ENCODE data around the gene KRTAP9-2. TPM values are rescaled to one million over a fixed set of nuclear protein-coding genes. Genes with fewer than 3 reads are reported as not detected.
"Not testable (repeated sequence)": the region's sequence is repeated elsewhere in the genome, so short reads cannot be mapped to it uniquely, and the experiment has no call there.

Gene KRTAP9-2
- polyA plus RNA-seq, 1 experiment = not detected

GRCh38 chr17:41251261-41251660, 24.8 kb downstream of the KRTAP9-2 start:
- no peaks in the 10 kb centered on the region for H3K27me3 ChIP-seq (ENCODE audit: control insufficient read depth, insufficient read depth, low read length)
- POLR2A ChIA-PET = no interaction called here

GRCh38 chr17:41254861-41255260, 28.4 kb downstream of the KRTAP9-2 start:
- no peak for TF ChIP-seq CTCF (IDR thresholded peaks at IDR 0.05; ENCODE audit: insufficient read depth, low read depth, low read length)
- POLR2A ChIA-PET = no interaction called here
- DNase-seq (ENCODE audit: low read depth) = no peak

More at GRCh38 chr17:41251261-41251660, 24.8 kb downstream of the KRTAP9-2 start:
- TF ChIP-seq CTCF (IDR thresholded peaks at IDR 0.05; ENCODE audit: insufficient read depth, low read depth, low read length) = no peak
- Histone ChIP-seq H3K4me3 (ENCODE audit: low read depth, low read length) (no peak overlapping the region), H3K36me3 (ENCODE audit: control insufficient read depth, insufficient read depth, low read length) (no peaks in the 10 kb centered on the region)
- CTCF ChIA-PET = no interaction called here
- no peak for DNase-seq (ENCODE audit: low read depth)

GRCh38 chr17:41255381-41256290, 29.2 kb downstream of the KRTAP9-2 start, which contains the start of gene KRTAP9-9:
KRTAP9-9 (plus strand) TSS chr17:41255384.
- DNase-seq (ENCODE audit: low read depth); H3K4me3 ChIP-seq (ENCODE audit: low read depth, low read length); CTCF ChIA-PET; H3K27me3 ChIP-seq (ENCODE audit: control insufficient read depth, insufficient read depth, low read length); H3K36me3 ChIP-seq (ENCODE audit: control insufficient read depth, insufficient read depth, low read length): not testable (repeated sequence)
- POLR2A ChIA-PET = interaction anchor here (0.5 to 0.7 kb wide), 2 partner anchors 194 to 304 kb away, joined by 3 to 8 read pairs; no protein-coding TSS in a partner anchor

More at GRCh38 chr17:41254861-41255260, 28.4 kb downstream of the KRTAP9-2 start:
- no peaks in the 10 kb centered on the region for H3K27me3 ChIP-seq (ENCODE audit: control insufficient read depth, insufficient read depth, low read length)
- CTCF ChIA-PET = no interaction called here
- H3K36me3 ChIP-seq (ENCODE audit: control insufficient read depth, insufficient read depth, low read length) = no peaks in the 10 kb centered on the region
- H3K4me3 ChIP-seq (ENCODE audit: low read depth, low read length) = no peak overlapping the region

- DNase-seq (ENCODE audit: low read depth) = no peak
- no peak for TF ChIP-seq CTCF (IDR thresholded peaks at IDR 0.05; ENCODE audit: insufficient read depth, low read depth, low read length)
- POLR2A ChIA-PET = interaction anchor here (0.5 to 0.7 kb wide), 2 partner anchors 193 to 304 kb away, joined by 3 to 8 read pairs; no protein-coding TSS in a partner anchor
- CTCF ChIA-PET = no interaction called here
- Histone ChIP-seq H3K36me3 (ENCODE audit: control insufficient read depth, insufficient read depth, low read length) (no peaks in the 10 kb centered on the region), H3K4me3 (ENCODE audit: low read depth, low read length) (no peak overlapping the region), H3K27me3 (ENCODE audit: control insufficient read depth, insufficient read depth, low read length) (no peaks in the 10 kb centered on the region)
Measured at GRCh38 chr17:41256291-41256685, 29.8 kb downstream of the KRTAP9-2 start.

- Histone ChIP-seq H3K36me3 (ENCODE audit: control insufficient read depth, insufficient read depth, low read length) (no peaks in the 10 kb centered on the region), H3K27me3 (ENCODE audit: control insufficient read depth, insufficient read depth, low read length) (no peaks in the 10 kb centered on the region), H3K4me3 (ENCODE audit: low read depth, low read length) (no peak overlapping the region)
- TF ChIP-seq CTCF (IDR thresholded peaks at IDR 0.05; ENCODE audit: insufficient read depth, low read depth, low read length) = no peak
- CTCF ChIA-PET = no interaction called here
- DNase-seq (ENCODE audit: low read depth) = no peak
- POLR2A ChIA-PET = no interaction called here
Measured at GRCh38 chr17:41258406-41258805, 32.0 kb downstream of the KRTAP9-2 start.
